Measurements from ENCODE around the gene SART1. TPM values are rescaled to one million over a fixed set of nuclear protein-coding genes. Genes with fewer than 3 reads are reported as not detected.

Gene SART1, protein sequence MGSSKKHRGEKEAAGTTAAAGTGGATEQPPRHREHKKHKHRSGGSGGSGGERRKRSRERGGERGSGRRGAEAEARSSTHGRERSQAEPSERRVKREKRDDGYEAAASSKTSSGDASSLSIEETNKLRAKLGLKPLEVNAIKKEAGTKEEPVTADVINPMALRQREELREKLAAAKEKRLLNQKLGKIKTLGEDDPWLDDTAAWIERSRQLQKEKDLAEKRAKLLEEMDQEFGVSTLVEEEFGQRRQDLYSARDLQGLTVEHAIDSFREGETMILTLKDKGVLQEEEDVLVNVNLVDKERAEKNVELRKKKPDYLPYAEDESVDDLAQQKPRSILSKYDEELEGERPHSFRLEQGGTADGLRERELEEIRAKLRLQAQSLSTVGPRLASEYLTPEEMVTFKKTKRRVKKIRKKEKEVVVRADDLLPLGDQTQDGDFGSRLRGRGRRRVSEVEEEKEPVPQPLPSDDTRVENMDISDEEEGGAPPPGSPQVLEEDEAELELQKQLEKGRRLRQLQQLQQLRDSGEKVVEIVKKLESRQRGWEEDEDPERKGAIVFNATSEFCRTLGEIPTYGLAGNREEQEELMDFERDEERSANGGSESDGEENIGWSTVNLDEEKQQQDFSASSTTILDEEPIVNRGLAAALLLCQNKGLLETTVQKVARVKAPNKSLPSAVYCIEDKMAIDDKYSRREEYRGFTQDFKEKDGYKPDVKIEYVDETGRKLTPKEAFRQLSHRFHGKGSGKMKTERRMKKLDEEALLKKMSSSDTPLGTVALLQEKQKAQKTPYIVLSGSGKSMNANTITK
- polyA plus RNA-seq (2013, experiment 1 of 4) = 66.3 TPM
- 53.1 TPM for polyA plus RNA-seq (2013, experiment 2 of 4)
- polyA plus RNA-seq (2013, experiment 3 of 4) = 51.5 TPM
- polyA plus RNA-seq (2013, experiment 4 of 4) = 46.6 TPM

DNA sequence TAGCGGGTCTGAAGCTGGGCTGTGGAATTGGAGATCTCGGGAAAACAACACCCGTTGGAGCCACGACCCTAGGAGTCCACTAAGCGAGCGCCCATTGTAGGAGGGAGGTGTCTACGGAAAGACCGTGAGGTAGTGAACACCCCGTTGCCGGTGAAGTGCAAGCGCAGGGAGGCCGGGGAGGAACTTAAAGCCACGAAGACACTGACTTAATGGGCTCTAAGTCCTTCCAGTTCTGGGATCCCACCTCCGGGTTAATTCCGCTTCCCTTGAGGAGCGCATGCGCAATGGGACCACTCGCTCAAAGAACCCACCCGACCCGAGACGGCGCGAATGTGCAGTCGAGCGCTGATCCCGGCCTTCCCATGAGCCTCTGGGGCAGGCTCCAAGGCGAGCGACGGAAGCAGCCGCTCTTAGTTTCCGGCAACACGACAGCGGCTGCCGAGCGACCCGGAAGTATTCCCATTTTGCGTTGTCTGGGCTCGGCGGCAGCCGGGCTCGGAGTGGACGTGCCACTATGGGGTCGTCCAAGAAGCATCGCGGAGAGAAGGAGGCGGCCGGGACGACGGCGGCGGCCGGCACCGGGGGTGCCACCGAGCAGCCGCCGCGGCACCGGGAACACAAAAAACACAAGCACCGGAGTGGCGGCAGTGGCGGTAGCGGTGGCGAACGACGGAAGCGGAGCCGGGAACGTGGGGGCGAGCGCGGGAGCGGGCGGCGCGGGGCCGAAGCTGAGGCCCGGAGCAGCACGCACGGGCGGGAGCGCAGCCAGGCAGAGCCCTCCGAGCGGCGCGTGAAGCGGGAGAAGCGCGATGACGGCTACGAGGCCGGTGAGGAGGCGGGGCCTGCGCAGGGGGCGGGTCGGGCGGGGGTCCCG, at the start of gene SART1:
TSS of gene SART1 (plus strand) at position 468 of the 874 bp plus-strand sequence. CDS start at position 515, 47 bp downstream.
- no peaks in the 10 kb centered on the region for H3K9me3 ChIP-seq (ENCODE audit: control insufficient read depth, low read length)
- peaks cover 24% of the 10 kb centered on the region for H3K36me3 ChIP-seq (ENCODE audit: control insufficient read depth, insufficient read depth, low read length)
- peak within 1 kb of the TSS; percentile 82 for H3K27ac ChIP-seq (ENCODE audit: insufficient read depth, low read depth, low read length, poor library complexity, severe bottlenecking)
- peak within 1 kb of the TSS; percentile 92 for H3K4me3 ChIP-seq (ENCODE audit: insufficient read depth, low read depth, low read length)
- H3K4me1 ChIP-seq (ENCODE audit: control insufficient read depth, insufficient read depth, low read length) = peaks cover 9% of the 10 kb centered on the region
- 1% methylated on average over 97 of the region's 97 CpGs for WGBS, 2 experiments
- H3K27me3 ChIP-seq (ENCODE audit: control insufficient read depth, insufficient read depth, low read length, poor library complexity, severe bottlenecking) = no peaks in the 10 kb centered on the region

DNA sequence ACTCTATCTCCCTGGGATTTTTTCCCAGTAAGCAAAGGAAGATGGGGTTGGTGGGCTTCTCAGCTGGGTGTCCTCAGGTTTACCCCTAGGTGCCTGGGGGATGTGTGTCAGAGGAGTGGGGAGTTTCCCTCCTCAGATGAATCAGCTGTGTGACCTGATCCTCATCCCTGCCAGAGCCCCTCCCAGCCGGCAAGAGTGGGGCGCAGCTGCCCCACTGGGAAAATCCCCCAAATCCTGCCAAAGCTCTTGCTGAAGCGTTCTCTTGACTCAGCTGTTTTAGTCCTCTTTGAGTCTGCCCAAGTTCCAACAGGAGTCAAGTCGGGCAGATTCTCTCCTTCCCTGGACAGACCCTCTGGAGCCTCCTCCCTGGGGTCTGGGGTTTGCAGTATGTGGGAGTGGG, 48.7 kb upstream of the SART1 start:
- Histone ChIP-seq H3K4me1 (ENCODE audit: control insufficient read depth, insufficient read depth, low read length) (no peaks in the 10 kb centered on the region), H3K27ac (ENCODE audit: insufficient read depth, low read depth, low read length, poor library complexity, severe bottlenecking) (no peak overlapping the region), H3K27me3 (ENCODE audit: control insufficient read depth, insufficient read depth, low read length, poor library complexity, severe bottlenecking) (peaks cover 4% of the 10 kb centered on the region), H3K4me3 (ENCODE audit: insufficient read depth, low read depth, low read length) (no peak overlapping the region), H3K36me3 (ENCODE audit: control insufficient read depth, insufficient read depth, low read length) (no peaks in the 10 kb centered on the region), H3K9me3 (ENCODE audit: control insufficient read depth, low read length) (no peaks in the 10 kb centered on the region)
- WGBS, 2 experiments = 86 to 91% methylated on average over 4 of the region's 4 CpGs

DNA sequence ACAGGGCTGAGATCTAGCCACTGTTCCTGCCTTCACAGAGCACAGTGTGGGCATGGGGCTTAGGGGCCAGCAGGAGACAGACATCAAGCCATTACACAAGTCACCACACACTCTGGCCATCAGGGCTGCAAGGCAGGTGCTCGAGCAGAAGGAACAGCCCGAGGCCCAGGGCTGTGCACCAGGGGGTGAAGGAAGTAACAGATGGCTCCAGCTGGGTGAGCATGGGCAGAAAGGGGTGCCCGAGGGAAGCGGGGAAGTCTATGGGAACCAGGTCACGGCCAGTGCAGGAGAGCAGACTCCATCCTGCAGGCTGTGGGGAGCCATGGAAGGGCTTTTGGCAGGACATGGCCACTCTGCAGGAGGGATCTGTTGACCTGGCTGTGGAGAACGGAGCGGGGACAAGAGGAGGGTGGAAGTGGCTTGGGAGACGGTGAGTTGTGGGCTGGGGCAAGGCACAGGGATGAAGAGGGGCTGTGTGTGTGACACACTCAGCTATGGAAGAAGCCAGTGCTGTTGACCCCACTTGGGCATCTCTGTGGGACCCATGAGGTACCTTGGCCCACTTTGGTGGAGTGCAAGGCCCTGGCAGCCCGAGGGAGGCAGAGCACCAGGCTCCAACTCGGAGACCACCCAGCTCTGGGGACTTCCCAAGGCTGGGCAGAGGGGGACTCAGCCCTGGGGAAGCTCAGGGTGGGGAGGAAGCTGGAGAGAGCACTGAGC, 46.3 kb upstream of the SART1 start:
- Histone ChIP-seq H3K9me3 (ENCODE audit: control insufficient read depth, low read length) (no peaks in the 10 kb centered on the region), H3K36me3 (ENCODE audit: control insufficient read depth, insufficient read depth, low read length) (no peaks in the 10 kb centered on the region), H3K4me3 (ENCODE audit: insufficient read depth, low read depth, low read length) (no peak overlapping the region), H3K27ac (ENCODE audit: insufficient read depth, low read depth, low read length, poor library complexity, severe bottlenecking) (peak overlapping the region; percentile 16), H3K27me3 (ENCODE audit: control insufficient read depth, insufficient read depth, low read length, poor library complexity, severe bottlenecking) (no peaks in the 10 kb centered on the region), H3K4me1 (ENCODE audit: control insufficient read depth, insufficient read depth, low read length) (no peaks in the 10 kb centered on the region)
- WGBS, 2 experiments = 76 to 81% methylated on average over 10 of the region's 10 CpGs

DNA sequence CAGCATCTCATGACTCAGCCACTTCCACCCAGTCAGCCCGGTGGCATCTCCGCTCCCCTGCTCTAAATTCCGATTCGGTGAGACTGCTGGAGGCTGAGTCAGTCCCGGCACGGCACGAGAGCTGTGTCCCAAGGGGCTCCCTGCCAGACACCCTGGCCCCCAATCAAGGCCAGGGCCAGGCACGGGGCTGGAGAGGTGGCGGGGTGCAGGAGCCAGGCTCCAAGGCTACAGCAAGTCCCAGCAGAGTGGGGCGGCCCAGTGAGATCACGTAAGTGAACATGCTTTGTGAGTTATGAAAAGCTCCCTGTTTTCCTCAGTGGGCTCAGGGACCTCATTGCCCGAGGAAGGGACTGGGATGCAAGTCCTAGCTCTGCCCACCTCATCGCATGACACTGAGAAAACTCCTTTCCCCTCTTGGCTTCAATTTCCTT, 45.7 kb upstream of the SART1 start:
- no peaks in the 10 kb centered on the region for H3K9me3 ChIP-seq (ENCODE audit: control insufficient read depth, low read length)
- 62 to 67% methylated on average over 13 of the region's 13 CpGs for WGBS, 2 experiments
- no peaks in the 10 kb centered on the region for H3K27me3 ChIP-seq (ENCODE audit: control insufficient read depth, insufficient read depth, low read length, poor library complexity, severe bottlenecking)
- H3K36me3 ChIP-seq (ENCODE audit: control insufficient read depth, insufficient read depth, low read length) = no peaks in the 10 kb centered on the region
- no peak overlapping the region for H3K27ac ChIP-seq (ENCODE audit: insufficient read depth, low read depth, low read length, poor library complexity, severe bottlenecking)
- H3K4me3 ChIP-seq (ENCODE audit: insufficient read depth, low read depth, low read length) = no peak overlapping the region
- no peaks in the 10 kb centered on the region for H3K4me1 ChIP-seq (ENCODE audit: control insufficient read depth, insufficient read depth, low read length)

DNA sequence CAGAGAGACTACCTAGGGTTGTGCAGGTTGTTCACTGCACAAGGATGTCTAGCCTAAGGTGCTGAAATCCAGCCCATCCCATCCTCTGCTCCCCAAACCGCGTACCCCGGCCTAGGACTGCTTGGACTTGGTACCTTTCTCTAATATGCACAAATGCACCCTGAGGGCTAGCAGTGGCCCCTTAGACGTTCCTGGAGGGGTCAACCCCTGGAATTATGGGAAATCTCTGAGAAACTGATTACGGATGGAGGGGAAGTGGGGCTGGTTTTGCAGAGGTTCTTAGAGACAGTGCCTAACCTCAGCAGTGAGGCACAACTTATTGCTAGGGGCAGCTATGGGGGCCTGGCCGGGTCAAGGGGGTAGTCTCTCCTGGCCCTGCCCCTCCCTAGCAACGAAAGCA, 45.1 kb upstream of the SART1 start:
- H3K27me3 ChIP-seq (ENCODE audit: control insufficient read depth, insufficient read depth, low read length, poor library complexity, severe bottlenecking) = no peaks in the 10 kb centered on the region
- H3K4me3 ChIP-seq (ENCODE audit: insufficient read depth, low read depth, low read length) = no peak overlapping the region
- no peaks in the 10 kb centered on the region for H3K36me3 ChIP-seq (ENCODE audit: control insufficient read depth, insufficient read depth, low read length)
- no peaks in the 10 kb centered on the region for H3K4me1 ChIP-seq (ENCODE audit: control insufficient read depth, insufficient read depth, low read length)
- H3K27ac ChIP-seq (ENCODE audit: insufficient read depth, low read depth, low read length, poor library complexity, severe bottlenecking) = no peak overlapping the region
- WGBS, 2 experiments = 83 to 89% methylated on average over 7 of the region's 7 CpGs
- no peaks in the 10 kb centered on the region for H3K9me3 ChIP-seq (ENCODE audit: control insufficient read depth, low read length)

DNA sequence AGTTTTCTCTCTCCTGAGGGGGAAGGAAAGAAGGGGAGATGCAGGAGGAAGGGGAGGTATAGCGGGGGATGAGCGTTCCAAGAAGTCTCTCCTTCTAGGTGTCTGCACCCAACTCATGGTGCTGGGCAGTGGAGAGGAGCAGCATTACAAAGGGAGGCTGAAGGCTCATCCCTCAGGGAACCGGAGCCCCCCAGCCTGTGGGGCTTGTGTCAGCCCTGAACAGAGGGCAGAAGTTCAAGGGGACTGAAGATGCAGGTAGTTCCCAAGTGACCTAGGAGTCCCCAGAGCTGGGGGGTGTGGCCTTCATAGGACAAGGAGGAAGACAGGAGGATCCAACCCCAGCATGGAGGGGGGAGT, 44.5 kb upstream of the SART1 start:
- H3K4me1 ChIP-seq (ENCODE audit: control insufficient read depth, insufficient read depth, low read length) = no peaks in the 10 kb centered on the region
- H3K9me3 ChIP-seq (ENCODE audit: control insufficient read depth, low read length) = no peaks in the 10 kb centered on the region
- H3K27me3 ChIP-seq (ENCODE audit: control insufficient read depth, insufficient read depth, low read length, poor library complexity, severe bottlenecking) = no peaks in the 10 kb centered on the region
- H3K27ac ChIP-seq (ENCODE audit: insufficient read depth, low read depth, low read length, poor library complexity, severe bottlenecking) = no peak overlapping the region
- WGBS, 2 experiments = 93 to 99% methylated on average over 3 of the region's 3 CpGs
- H3K36me3 ChIP-seq (ENCODE audit: control insufficient read depth, insufficient read depth, low read length) = no peaks in the 10 kb centered on the region
- H3K4me3 ChIP-seq (ENCODE audit: insufficient read depth, low read depth, low read length) = no peak overlapping the region

DNA sequence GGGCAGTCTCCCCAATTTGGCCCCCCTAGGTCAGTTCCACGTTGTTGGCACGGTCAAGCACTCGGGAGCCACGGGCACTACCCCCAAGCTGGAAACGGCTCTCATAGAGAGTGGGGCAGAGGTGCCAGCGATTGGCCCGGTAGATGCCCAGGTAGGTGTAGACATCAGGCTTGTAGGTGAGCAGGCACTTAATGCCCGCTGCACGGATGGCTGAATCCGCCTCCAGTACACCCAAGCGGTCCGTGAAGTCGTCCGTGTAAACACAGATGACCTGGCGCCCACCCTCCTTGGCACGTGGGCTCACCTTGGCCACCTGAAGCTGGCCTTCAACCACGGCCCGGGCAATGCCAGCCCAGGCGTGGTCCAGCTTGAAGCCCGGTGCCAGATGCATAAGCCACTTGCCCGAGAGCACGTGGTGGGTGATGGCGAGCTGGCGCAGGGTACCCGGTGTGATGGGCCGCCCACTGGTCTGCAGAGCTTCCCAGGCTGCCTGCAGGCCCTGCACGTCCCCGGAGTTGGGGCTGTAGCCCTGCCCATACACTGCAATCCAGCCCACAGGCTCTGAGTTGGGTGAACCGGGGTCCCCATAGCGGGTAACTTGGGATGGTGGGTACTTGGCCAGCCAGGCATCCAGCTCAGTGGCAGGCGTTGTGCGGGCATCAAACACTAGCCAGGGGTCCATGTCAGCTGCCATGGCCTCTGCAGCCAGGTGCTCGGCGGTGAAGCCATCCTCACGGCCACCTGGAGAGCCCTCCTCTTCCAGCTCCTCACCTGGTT, 43.9 kb upstream of the SART1 start:
- H3K36me3 ChIP-seq (ENCODE audit: control insufficient read depth, insufficient read depth, low read length) = peaks cover 3% of the 10 kb centered on the region
- H3K4me1 ChIP-seq (ENCODE audit: control insufficient read depth, insufficient read depth, low read length) = no peaks in the 10 kb centered on the region
- H3K27me3 ChIP-seq (ENCODE audit: control insufficient read depth, insufficient read depth, low read length, poor library complexity, severe bottlenecking) = no peaks in the 10 kb centered on the region
- no peaks in the 10 kb centered on the region for H3K9me3 ChIP-seq (ENCODE audit: control insufficient read depth, low read length)
- H3K27ac ChIP-seq (ENCODE audit: insufficient read depth, low read depth, low read length, poor library complexity, severe bottlenecking) = no peak overlapping the region
- 92 to 94% methylated on average over 35 of the region's 35 CpGs for WGBS, 2 experiments
- H3K4me3 ChIP-seq (ENCODE audit: insufficient read depth, low read depth, low read length) = peak overlapping the region; percentile 92

DNA sequence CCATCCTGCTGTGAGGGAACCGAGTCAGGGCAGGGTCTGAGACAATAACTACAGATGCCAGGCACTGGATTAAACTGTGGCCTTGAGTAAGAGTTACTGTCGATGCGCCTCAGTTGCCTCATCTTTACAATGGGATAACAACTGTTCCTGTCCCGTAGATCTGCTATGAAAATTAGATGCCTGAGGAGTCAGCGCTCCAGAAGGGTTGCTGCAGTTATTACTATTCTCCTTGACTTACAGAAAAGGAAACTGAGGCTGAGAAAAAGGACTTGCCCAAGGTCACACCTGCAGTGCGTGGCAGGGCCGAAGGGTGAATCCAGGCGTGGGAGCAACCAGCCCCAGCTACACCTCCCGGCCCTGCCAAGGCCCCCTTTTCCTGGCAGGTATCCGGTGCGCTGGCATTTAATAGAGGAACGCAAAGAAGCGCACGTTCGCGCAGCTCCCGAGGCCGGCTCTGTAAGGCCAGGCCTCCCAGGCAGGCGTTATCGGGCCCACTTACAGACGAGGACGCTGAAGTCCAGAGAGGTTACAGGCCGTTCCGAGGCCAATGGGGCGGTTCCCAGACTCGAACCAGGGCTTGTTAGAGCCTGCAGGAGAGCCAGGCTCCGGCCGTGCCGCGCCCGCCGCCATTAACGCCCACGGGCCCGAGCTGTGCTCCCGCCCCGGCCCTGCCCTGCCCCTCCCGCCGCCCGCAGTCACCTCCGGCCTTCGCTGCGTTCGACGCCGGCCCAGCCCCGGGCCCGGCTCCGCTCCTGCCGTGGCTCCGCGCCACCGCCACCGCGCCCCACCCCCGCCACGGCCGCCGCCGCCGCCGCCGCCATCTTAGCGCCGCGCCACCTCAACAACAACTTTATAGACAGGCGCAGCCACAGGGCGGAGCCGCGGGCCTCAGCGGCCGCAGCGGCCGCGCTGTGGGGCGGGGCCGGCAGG, 43.1 kb upstream of the SART1 start, which contains the start of gene C11orf68:
TSS of gene C11orf68 (minus strand) at position 852 of the 930 bp plus-strand sequence. CDS start at position 821, 31 bp downstream.
- WGBS, 2 experiments = 6 to 7% methylated on average over 77 of the region's 77 CpGs
- Histone ChIP-seq H3K36me3 (ENCODE audit: control insufficient read depth, insufficient read depth, low read length) (peaks cover 5% of the 10 kb centered on the region), H3K4me3 (ENCODE audit: insufficient read depth, low read depth, low read length) (peak within 1 kb of the TSS; percentile 92), H3K27me3 (ENCODE audit: control insufficient read depth, insufficient read depth, low read length, poor library complexity, severe bottlenecking) (no peaks in the 10 kb centered on the region), H3K27ac (ENCODE audit: insufficient read depth, low read depth, low read length, poor library complexity, severe bottlenecking) (no peak within 1 kb of the TSS), H3K4me1 (ENCODE audit: control insufficient read depth, insufficient read depth, low read length) (no peaks in the 10 kb centered on the region), H3K9me3 (ENCODE audit: control insufficient read depth, low read length) (no peaks in the 10 kb centered on the region)
